Epithelial cell of proximal tubule (primary cell): ENCODE results near the gene MMUT. TPM values are rescaled to one million over a fixed set of nuclear protein-coding genes. Genes with fewer than 3 reads are reported as not detected.
A peak's percentile ranks its signal among the peaks of the same experiment; 100 is the strongest.

Source experiments
- DNase-seq: peaks from one replicate; pipeline ENCODE4 v3.0.0-alpha.2; 2011; ENCODE audit warnings: low read depth
- H3K4me3 ChIP-seq: 2 replicates; pipeline ENCODE4 v1.5.1; 2011; ENCODE audit warnings: low read depth, mild to moderate bottlenecking, low read length
- total RNA-seq: library from RNA; depleted of rRNA; stranded (reverse); fragments of >200 nt; gene quantifications from 2 replicates; pipeline ENCODE4 v1.2.3, GENCODE V29; 2015
- TF ChIP-seq, protein P1 (sequence below): conservative IDR thresholded peaks from 2 replicates; pipeline ENCODE4 v1.5.1; 2012; ENCODE audit warnings: low read depth, mild to moderate bottlenecking, low read length

MMUT gene
- total RNA-seq: 5.3 and 5.5 TPM in 2 replicates

DNA sequence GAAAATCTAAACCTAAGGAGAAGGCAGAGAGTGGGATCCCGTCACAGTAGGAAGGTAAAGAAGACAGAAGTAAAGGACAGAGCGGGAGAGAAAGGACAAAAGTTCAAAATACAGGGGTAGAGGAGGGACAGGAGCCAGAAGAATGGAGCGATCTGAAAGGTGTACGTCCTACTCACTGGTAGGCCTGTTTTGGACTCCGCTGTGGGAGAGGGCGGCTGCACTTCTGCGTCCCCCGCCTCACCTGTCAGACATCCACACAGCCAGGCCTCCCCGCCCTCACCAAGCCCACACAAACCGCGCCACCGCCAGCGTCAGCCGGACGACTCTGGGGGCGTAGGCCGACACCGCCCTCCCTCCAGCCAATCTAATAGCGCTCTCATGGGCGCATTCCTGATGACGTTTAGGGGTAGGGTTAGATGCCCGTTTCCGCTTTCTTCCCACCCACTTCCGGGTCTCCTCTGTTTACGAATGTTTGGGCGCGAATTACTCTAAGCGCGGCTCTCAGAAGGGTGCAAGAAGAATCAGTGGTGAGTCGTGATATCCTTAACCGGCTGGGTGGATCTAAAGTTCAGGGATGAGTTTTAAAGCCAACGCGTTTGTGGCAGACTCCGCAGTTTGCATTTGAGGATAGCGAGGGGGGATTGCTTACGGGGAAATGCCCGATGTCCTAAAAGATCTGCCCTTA lies at the start of gene MMUT, which contains the start of gene CENPQ:
TSS of gene MMUT (minus strand) at position 327 of the 685 bp plus-strand sequence. CDS start 3,787 bp downstream, outside the sequence.
TSS of gene CENPQ (plus strand) at position 444 of the 685 bp plus-strand sequence. CDS start 6,807 bp downstream, outside the sequence.
- TF ChIP-seq, protein P1, sequence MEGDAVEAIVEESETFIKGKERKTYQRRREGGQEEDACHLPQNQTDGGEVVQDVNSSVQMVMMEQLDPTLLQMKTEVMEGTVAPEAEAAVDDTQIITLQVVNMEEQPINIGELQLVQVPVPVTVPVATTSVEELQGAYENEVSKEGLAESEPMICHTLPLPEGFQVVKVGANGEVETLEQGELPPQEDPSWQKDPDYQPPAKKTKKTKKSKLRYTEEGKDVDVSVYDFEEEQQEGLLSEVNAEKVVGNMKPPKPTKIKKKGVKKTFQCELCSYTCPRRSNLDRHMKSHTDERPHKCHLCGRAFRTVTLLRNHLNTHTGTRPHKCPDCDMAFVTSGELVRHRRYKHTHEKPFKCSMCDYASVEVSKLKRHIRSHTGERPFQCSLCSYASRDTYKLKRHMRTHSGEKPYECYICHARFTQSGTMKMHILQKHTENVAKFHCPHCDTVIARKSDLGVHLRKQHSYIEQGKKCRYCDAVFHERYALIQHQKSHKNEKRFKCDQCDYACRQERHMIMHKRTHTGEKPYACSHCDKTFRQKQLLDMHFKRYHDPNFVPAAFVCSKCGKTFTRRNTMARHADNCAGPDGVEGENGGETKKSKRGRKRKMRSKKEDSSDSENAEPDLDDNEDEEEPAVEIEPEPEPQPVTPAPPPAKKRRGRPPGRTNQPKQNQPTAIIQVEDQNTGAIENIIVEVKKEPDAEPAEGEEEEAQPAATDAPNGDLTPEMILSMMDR: no peak

GRCh38 chr6:49509342-49509741 lies 46.3 kb upstream of the MMUT start:
- no peak overlapping the region for H3K4me3 ChIP-seq
- no peak for DNase-seq
- TF ChIP-seq, protein P1: no peak

More for the DNA sequence above, at the start of gene MMUT, which contains the start of gene CENPQ:
- peak within 1 kb of the TSS; percentile 92 for H3K4me3 ChIP-seq
- peak; percentile 72 for DNase-seq

- TF ChIP-seq, protein P1: no peak
- DNase-seq: no peak
- H3K4me3 ChIP-seq: no peak overlapping the region
Measured at GRCh38 chr6:49506569-49507111, 43.6 kb upstream of the MMUT start.

GRCh38 chr6:49504666-49505065 lies 41.6 kb upstream of the MMUT start:
- TF ChIP-seq, protein P1: no peak
- DNase-seq: no peak
- H3K4me3 ChIP-seq: no peak overlapping the region

GRCh38 chr6:49499623-49500022 lies 36.6 kb upstream of the MMUT start, which contains the start of gene GLYATL3:
GLYATL3 (plus strand) TSS chr6:49499923; CDS start chr6:49511991, 12,068 bp downstream.
- H3K4me3 ChIP-seq: no peak within 1 kb of the TSS
- TF ChIP-seq, protein P1: no peak
- DNase-seq: no peak

DNA sequence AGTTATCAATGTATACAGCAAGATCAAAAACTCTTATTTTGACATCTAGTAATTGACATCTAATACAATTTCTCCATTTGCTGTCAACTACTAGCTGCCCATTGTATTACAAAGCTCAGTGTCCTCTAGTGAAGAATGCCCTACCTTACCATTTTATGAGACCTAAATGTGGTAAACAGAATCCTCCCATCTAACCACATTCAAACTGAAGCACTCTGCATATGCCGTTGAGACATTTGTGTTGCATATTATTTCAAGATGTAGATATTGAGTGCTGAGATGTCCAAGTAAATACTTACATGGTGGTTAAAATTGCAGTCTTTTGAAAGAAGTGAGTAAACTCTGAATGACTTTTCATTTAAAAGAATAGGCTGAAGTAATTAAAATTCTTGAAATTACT lies 36.1 kb upstream of the MMUT start:
- TF ChIP-seq, protein P1: no peak
- no peak for DNase-seq
- H3K4me3 ChIP-seq: no peak overlapping the region
